GM12891 (cell line): ENCODE results near the gene CIAO2A.
"Not testable (repeated sequence)": the region's sequence is repeated elsewhere in the genome, so short reads cannot be mapped to it uniquely, and the experiment has no call there.

Experiments
- DNase-seq: peaks from one replicate; pipeline ENCODE4 v3.0.0; 2011; ENCODE audit warnings: low spot score; ENCODE audit not compliant: insufficient read length
- FAIRE-seq: peaks from 2 replicates; lab custom pipeline; 2011; peaks lifted over from hg19 to GRCh38; lab: Jason Lieb, UNC
- PAX5 ChIP-seq: IDR thresholded peaks from 2 replicates; pipeline ENCODE4 v1.6.1; 2011; ENCODE audit warnings: low read length, moderate library complexity, mild to moderate bottlenecking; ENCODE audit not compliant: insufficient read depth, severe bottlenecking
- POLR2A ChIP-seq: IDR thresholded peaks from 2 replicates; pipeline ENCODE4 v1.6.1; 2011; ENCODE audit warnings: low read depth, low read length, control low read depth
- POLR2AphosphoS5 ChIP-seq: IDR thresholded peaks from 2 replicates; pipeline ENCODE4 v1.6.1; 2011; ENCODE audit warnings: low read depth, low read length, control low read depth
- POU2F2 ChIP-seq: IDR thresholded peaks from 2 replicates; pipeline ENCODE4 v1.6.1; 2011; ENCODE audit warnings: low read depth, mild to moderate bottlenecking, control low read depth, low read length, moderate library complexity
- SPI1 ChIP-seq: IDR thresholded peaks from 2 replicates; pipeline ENCODE4 v1.6.1; 2011; ENCODE audit warnings: low read depth, low read length, control low read depth
- TAF1 ChIP-seq: IDR thresholded peaks from 2 replicates; pipeline ENCODE4 v1.6.1; 2011; ENCODE audit warnings: low read depth, low read length, control low read depth

The CIAO2A gene

DNA sequence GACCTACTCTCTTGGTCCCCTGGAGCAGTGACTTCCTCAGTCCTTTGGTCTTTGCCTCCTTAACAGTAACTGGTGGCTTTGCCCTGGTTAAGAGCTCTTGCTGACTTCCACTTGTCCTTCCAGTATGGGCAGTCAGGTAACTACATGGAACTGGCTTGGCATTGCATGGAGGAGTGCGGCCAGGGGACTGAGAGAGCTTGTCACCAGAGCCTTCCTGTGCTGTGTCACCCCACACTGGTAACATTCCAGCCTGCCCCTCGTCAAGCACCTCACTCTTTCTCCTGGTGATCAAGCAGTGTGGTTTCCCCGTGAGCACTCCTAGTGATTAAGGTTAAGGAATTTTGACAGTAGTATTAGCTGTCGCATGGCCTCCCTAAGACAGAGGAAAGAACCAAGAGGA lies 38.6 kb upstream of the CIAO2A start:
- no peak for FAIRE-seq
- TF ChIP-seq PAX5 (no peak), TAF1 (no peak), POLR2AphosphoS5 (no peak), POU2F2 (no peak), POLR2A (no peak), SPI1 (no peak)
- DNase-seq, result no peak

DNA sequence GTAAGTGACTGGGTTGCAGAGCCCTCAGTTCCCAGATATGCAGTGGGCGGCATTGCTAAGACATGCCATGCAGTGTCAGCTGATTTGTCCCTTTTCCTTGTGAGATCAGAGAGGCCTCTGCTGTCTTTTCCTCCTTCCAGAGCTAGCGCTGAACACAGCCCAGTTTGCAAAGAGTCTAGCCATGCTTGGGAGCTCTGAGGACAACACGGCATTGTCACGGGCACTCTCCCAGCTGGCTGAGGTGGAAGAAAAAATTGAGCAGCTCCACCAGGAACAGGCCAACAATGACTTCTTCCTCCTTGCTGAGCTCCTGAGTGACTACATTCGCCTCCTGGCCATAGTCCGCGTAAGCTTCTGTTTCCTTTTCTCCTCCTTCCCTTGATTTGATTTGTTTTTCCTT lies 37.9 kb upstream of the CIAO2A start:
- DNase-seq (no peak), FAIRE-seq (no peak)
- TF ChIP-seq PAX5, result no peak
- TF ChIP-seq SPI1, result no peak
- TF ChIP-seq TAF1, result no peak

DNA sequence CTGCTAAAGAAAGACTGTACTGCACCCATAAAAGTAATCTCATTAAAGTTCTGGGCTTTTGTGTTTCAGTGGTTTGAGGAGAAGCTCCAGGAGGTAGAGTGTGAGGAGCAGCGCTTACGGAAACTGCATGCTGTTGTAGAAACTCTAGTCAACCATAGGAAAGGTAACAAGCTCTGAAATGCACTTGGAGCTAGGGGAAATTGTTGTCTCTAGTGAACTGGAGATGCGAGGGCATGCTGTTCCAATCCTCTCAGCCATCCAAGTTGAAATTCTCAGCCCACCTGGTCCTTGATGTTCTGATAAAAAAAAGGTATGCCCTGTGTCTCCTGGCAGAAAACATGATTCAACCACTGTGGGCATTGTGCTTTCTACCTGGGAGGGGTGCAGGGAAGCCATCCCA lies 36.5 kb upstream of the CIAO2A start:
- DNase-seq, result no peak
- TF ChIP-seq PAX5, result no peak
- TF ChIP-seq POU2F2, result no peak
- no peak for TF ChIP-seq TAF1
- TF ChIP-seq SPI1, result no peak
- no peak for TF ChIP-seq POLR2AphosphoS5
- TF ChIP-seq POLR2A, result no peak
- no peak for FAIRE-seq

DNA sequence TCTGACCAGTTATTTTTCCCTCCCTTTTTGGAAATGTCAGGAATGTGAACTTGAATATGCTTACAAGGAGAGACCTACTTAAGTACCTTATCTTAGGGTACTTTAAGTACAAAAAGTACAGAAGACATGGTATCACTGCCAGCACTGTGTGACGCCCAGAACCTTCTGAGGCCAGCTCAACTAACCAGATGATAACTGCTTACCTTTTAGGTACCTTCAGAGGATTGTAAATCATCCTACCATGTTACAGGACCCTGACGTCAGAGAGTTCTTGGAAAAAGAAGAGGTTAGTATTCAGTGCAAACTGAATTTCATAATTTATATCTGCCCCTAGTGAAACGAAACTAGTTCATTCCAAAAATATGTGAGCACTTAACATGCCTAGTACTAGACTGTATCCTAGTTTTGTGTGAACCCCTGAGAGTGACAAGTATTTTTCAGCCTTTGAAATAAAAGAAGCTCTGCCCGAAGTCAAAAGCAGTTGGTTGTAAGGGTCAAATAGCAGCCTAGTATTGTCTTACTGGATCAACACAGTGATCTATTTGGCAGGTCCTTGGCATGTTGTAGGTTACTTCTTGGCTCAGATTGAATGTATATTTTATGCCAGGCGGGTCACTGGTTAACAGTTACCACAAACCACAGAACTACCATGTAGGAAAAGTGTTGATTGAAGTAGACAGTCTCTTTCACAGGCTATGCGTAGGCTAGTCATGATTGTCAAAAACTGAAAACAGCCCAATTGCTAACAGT lies 34.1 kb upstream of the CIAO2A start:
- FAIRE-seq (no peak), DNase-seq (no peak)
- no peak for TF ChIP-seq POLR2AphosphoS5
- TF ChIP-seq PAX5, result no peak
- TF ChIP-seq SPI1, result no peak
- no peak for TF ChIP-seq POU2F2
- TF ChIP-seq POLR2A, result no peak
- no peak for TF ChIP-seq TAF1

DNA sequence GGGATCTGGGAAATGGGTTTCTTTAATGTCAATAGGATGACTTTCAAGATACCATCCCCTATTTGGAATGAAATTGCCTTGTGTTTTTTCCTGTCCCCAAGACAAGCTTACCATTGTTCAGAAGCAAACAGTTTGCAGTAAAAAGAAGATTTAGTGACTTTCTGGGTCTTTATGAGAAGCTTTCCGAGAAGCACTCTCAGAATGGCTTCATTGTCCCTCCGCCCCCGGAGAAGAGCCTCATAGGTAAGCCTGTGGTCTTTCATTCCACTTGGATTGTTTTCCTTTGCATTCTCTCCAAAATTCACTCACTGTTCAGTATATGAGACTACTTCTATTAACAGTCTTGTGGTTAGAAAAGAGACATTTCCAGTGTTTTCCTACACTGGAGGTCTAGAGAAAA lies 32.3 kb upstream of the CIAO2A start:
- DNase-seq (no peak), FAIRE-seq (no peak)
- TF ChIP-seq POLR2AphosphoS5 (no peak), SPI1 (no peak), PAX5 (no peak), POU2F2 (no peak), TAF1 (no peak), POLR2A (no peak)

DNA sequence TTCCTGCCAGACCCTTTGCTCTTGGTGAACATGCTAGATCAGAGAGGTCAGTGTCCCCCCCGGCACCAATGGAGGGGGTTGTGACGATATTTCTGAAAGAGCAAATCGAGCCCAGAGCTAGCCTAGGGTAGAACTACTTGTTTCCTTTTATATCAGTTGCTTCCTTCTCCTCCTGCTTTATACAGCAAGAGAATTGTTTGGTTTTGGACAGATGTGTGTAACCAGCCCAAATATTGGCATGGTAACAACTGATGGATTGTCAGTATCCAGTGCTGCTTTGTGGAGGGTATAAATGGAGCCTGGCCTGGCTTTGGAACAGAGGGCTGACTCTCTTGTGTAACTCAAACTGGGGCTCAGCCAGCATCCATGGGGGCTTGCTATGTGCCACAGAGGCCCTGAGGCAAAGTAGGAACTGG lies 29.3 kb upstream of the CIAO2A start:
- no peak for FAIRE-seq
- TF ChIP-seq POLR2A, result no peak
- TF ChIP-seq PAX5, result no peak

DNA sequence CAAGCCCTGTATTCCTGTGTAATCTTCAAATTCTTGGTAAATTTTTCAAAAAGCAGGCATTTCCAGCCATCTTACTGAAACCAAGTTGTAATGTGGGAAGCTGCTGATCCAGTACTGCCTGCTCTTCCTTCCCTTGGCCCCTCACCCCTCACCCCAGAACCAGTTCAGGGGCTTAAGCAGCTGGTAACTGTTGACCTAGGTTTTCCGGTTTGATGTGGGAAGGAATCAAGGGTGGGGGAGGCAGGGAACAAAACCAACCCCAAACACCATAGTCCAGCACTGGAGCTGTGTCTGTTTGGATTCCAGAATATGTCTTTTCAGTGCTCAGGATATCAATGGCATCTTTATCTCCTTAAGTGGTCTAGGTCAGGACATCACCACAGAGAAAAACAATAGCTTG lies 28.8 kb upstream of the CIAO2A start:
- TF ChIP-seq POLR2A, result no peak
- no peak for TF ChIP-seq SPI1
- no peak for TF ChIP-seq TAF1
- no peak for TF ChIP-seq POU2F2
- no peak for TF ChIP-seq PAX5
- TF ChIP-seq POLR2AphosphoS5, result no peak
- no peak for DNase-seq
- FAIRE-seq, result no peak

More for the DNA sequence above, 29.3 kb upstream of the CIAO2A start:
- no peak for DNase-seq

DNA sequence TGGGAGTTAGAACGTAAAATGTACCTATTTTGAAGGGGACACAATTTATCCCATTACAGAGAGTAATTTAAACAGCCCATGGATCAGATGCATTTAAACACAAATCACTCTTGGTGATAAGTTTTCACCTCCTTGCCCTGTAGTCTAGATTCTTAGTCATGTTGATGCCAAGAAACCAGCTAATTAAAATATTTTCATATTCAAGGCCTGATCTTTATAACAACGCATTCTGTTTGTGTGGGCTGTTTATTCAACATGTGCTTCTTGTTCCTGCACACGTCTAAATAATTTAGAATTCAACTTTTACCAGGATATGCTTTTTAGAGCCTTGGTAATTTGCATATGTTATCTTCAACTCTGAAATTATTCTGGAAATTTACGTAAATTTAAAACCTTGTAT lies 28.0 kb upstream of the CIAO2A start:
- no peak for DNase-seq
- TF ChIP-seq TAF1, result no peak
- TF ChIP-seq PAX5, result no peak
- no peak for TF ChIP-seq POU2F2
- TF ChIP-seq POLR2A, result no peak
- no peak for TF ChIP-seq POLR2AphosphoS5
- TF ChIP-seq SPI1, result no peak
- FAIRE-seq, result no peak

DNA sequence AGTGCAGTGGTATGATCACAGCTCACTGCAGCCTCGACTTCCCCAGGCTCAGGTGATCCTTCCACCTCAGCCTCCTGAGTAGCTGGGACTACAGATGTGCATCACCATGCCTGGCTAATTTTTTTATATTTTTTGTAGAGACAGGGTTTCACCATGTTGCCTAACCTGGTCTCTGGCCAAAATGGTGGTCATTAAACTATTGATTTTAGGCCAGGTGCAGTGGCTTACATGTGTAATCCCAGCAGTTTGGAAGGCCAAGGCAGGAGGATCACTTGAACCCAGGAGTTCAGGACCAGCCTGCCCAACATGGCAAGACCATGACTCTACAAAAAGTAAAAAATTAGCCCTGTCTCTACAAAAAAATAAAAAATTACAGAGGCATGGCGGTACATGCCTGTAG lies 26.7 kb upstream of the CIAO2A start:
- not testable (repeated sequence) for FAIRE-seq, DNase-seq

DNA sequence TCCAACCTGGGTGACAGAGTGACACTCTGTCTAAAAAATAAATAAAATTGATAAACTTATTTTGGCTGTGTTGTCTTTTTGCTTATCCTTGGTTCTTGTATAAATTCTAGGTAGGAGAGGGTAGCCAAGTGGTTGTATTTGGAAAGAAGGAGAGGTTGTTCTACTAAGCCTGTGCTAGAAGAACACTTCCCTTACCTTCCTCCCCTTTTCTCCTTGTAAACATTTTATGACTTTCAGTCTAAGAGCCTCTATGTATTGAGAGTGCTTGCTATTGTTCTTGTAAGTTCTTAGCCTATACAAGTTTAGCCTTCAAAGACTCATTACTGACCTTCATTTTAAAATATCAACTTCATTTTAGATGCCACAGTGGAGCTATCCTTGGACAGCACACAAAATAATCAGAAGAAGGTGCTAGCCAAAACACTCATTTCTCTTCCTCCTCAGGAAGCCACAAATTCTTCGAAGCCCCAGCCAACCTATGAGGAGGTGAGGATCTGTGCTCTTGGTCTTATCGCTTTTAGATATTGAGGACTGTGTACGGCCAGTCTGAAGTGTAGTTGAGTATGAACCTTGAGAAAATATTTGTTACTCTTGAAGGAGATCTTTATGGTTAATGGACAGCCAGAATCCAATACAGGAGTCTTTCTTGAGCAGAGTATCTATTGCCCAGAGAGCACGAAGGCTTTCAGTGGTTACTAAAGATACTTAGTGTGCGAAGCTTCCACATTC lies 24.3 kb upstream of the CIAO2A start:
- DNase-seq (no peak), FAIRE-seq (no peak)
- TF ChIP-seq POLR2AphosphoS5 (no peak), SPI1 (no peak), POU2F2 (no peak), POLR2A (no peak), TAF1 (no peak)
